ENCODE measurements around the gene RHCG. TPM values are rescaled to one million over a fixed set of nuclear protein-coding genes. Genes with fewer than 3 reads are reported as not detected.

Gene RHCG
- total RNA-seq, 2 experiments from 2014 or later: not detected

DNA sequence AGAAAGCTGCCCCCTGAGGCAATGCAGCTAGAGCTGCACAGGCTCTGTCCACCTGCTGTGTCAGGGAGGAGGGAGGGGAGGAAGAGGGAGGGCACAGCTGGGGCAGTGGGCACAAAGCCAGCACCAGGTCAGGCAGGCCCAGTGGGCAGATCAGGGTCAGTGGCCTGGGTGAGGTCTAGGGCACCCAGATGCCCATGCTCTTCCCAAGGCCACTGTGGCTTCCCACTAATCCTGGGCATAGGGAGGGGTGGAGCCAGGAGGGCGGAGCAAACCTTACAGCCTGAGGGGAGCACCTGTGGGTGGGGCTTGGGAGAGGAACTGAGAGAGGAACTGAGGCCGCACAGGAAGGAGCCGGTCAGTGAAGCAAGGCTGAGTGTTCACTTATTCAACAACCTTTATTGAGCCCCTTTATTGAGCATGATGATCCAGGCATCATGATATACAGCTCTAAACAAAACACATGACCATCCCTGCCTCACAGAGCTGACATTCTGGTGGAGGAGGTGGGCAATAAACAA, 55.0 kb downstream of the RHCG start:
- Histone ChIP-seq H3K36me3 (ENCODE audit: insufficient read depth, low read length) (no peaks in the 10 kb centered on the region), H3K4me3 (ENCODE audit: low read depth, low read length, poor library complexity, severe bottlenecking) (peak overlapping the region; percentile 53), H3K27ac (ENCODE audit: low read depth, low read length, poor library complexity, severe bottlenecking) (peak overlapping the region; percentile 83), H3K9me2 (ENCODE audit: insufficient read depth, low read length) (no peaks in the 10 kb centered on the region), H3K4me2 (ENCODE audit: low read length) (peak overlapping the region; percentile 86), H3K9me3 (ENCODE audit: low read length) (no peaks in the 10 kb centered on the region), H2AFZ (ENCODE audit: low read length) (peak overlapping the region; percentile 76), H4K20me1 (ENCODE audit: insufficient read depth, low read length) (no peaks in the 10 kb centered on the region), H3K79me2 (ENCODE audit: insufficient read depth, low read depth, low read length) (no peaks in the 10 kb centered on the region), H3K4me1 (ENCODE audit: insufficient read depth, low read length, poor library complexity, severe bottlenecking) (peaks cover 44% of the 10 kb centered on the region)
- intact Hi-C loops (cut with micrococcal nuclease; ENCODE audit: unreplicated experiment): loop anchor here (1.0 kb wide), 1 partner anchor 16 kb away; no protein-coding TSS in a partner anchor
- no TSS peak for BruUV-seq (replicated peaks)
- TF ChIP-seq CTCF (conservative IDR thresholded peaks at IDR 0.05; ENCODE audit: low read length) (no peak), EZH2phosphoT487 (IDR thresholded peaks at IDR 0.05; ENCODE audit: borderline replicate concordance, low read depth, low read length) (no peak)
- CTCF ChIA-PET (ENCODE audit: unreplicated experiment): interaction anchor here (0.6 to 1.5 kb wide), 3 partner anchors 12 to 81 kb away, joined by 3 to 6 read pairs (median 5); no protein-coding TSS in a partner anchor
- DNase-seq (ENCODE audit: low spot score): peak; percentile 93
- POLR2A ChIA-PET: interaction anchor here (0.5 to 1.8 kb wide), 5 partner anchors 15 to 90 kb away, joined by 3 to 5 read pairs (median 5); no protein-coding TSS in a partner anchor

GRCh38 chr15:89439764-89440163, 56.6 kb downstream of the RHCG start:
- Histone ChIP-seq H3K4me2 (ENCODE audit: low read length) (no peak overlapping the region), H3K9me2 (ENCODE audit: insufficient read depth, low read length) (no peaks in the 10 kb centered on the region), H3K79me2 (ENCODE audit: insufficient read depth, low read depth, low read length) (no peaks in the 10 kb centered on the region), H3K36me3 (ENCODE audit: insufficient read depth, low read length) (no peaks in the 10 kb centered on the region), H3K4me1 (ENCODE audit: insufficient read depth, low read length, poor library complexity, severe bottlenecking) (peaks cover 44% of the 10 kb centered on the region), H3K4me3 (ENCODE audit: low read depth, low read length, poor library complexity, severe bottlenecking) (no peak overlapping the region), H2AFZ (ENCODE audit: low read length) (no peak overlapping the region), H3K9me3 (ENCODE audit: low read length) (no peaks in the 10 kb centered on the region), H3K27ac (ENCODE audit: low read depth, low read length, poor library complexity, severe bottlenecking) (no peak overlapping the region), H4K20me1 (ENCODE audit: insufficient read depth, low read length) (no peaks in the 10 kb centered on the region)
- DNase-seq (ENCODE audit: low spot score): no peak
- TF ChIP-seq CTCF (conservative IDR thresholded peaks at IDR 0.05; ENCODE audit: low read length) (no peak), EZH2phosphoT487 (IDR thresholded peaks at IDR 0.05; ENCODE audit: borderline replicate concordance, low read depth, low read length) (no peak)
- intact Hi-C loops (cut with micrococcal nuclease; ENCODE audit: unreplicated experiment): no loop called here
- ChIA-PET CTCF (ENCODE audit: unreplicated experiment) (no interaction called here), POLR2A (no interaction called here)
- no TSS peak for BruUV-seq (replicated peaks)

DNA sequence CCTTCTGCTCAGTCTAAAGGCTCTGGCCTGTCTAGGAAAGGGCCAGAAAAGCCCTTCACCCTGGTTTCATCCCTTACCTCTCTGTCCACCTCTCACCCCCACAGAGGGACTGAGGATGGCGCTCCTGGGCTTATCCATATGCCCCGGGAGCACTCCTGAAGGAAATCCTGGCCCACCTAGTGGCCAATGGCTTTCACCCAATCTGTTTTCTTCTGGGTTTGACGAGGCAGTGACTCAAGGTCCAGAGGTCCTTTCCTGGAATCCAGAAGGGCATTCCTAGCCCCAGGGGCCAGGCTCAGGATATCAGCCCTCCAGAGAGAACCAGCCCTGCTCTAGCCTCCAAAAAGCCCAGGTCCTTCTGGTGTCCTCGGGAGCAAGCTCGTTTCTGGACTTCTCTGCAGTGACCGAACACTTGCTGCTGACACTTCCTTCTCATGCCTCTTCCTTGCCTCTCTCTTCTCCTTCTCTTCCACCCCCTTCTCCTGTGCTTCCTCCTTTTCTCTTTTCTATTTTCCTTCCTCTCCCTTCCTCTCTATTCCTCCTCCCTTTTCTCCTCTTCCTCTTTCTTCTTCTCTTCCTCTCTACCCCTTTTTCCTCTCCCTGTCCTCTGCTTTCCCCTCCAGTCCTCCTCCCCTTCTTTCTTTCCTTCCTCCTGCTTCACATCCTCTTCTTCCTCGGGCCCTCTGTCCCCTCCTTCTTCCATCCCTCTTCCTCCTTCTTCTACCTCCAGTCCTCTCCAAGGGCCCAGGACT, 59.6 kb downstream of the RHCG start:
- no peak for TF ChIP-seq EZH2phosphoT487 (IDR thresholded peaks at IDR 0.05; ENCODE audit: borderline replicate concordance, low read depth, low read length)
- no peak for TF ChIP-seq CTCF (conservative IDR thresholded peaks at IDR 0.05; ENCODE audit: low read length)
- POLR2A ChIA-PET: interaction anchor here (0.7 kb wide), 1 partner anchor 43 kb away, joined by 3 read pairs; no protein-coding TSS in a partner anchor
- Histone ChIP-seq H4K20me1 (ENCODE audit: insufficient read depth, low read length) (no peaks in the 10 kb centered on the region), H3K27ac (ENCODE audit: low read depth, low read length, poor library complexity, severe bottlenecking) (no peak overlapping the region), H3K4me3 (ENCODE audit: low read depth, low read length, poor library complexity, severe bottlenecking) (no peak overlapping the region), H3K9me2 (ENCODE audit: insufficient read depth, low read length) (no peaks in the 10 kb centered on the region), H2AFZ (ENCODE audit: low read length) (no peak overlapping the region), H3K79me2 (ENCODE audit: insufficient read depth, low read depth, low read length) (no peaks in the 10 kb centered on the region), H3K4me2 (ENCODE audit: low read length) (no peak overlapping the region), H3K36me3 (ENCODE audit: insufficient read depth, low read length) (no peaks in the 10 kb centered on the region), H3K9me3 (ENCODE audit: low read length) (no peaks in the 10 kb centered on the region), H3K4me1 (ENCODE audit: insufficient read depth, low read length, poor library complexity, severe bottlenecking) (peaks cover 22% of the 10 kb centered on the region)
- DNase-seq (ENCODE audit: low spot score): no peak
- CTCF ChIA-PET (ENCODE audit: unreplicated experiment): no interaction called here
- intact Hi-C loops (cut with micrococcal nuclease; ENCODE audit: unreplicated experiment): no loop called here
- BruUV-seq (replicated peaks): no TSS peak

All from OCI-LY7 (cell line).